ENCODE data around the gene FUT8.

DNA sequence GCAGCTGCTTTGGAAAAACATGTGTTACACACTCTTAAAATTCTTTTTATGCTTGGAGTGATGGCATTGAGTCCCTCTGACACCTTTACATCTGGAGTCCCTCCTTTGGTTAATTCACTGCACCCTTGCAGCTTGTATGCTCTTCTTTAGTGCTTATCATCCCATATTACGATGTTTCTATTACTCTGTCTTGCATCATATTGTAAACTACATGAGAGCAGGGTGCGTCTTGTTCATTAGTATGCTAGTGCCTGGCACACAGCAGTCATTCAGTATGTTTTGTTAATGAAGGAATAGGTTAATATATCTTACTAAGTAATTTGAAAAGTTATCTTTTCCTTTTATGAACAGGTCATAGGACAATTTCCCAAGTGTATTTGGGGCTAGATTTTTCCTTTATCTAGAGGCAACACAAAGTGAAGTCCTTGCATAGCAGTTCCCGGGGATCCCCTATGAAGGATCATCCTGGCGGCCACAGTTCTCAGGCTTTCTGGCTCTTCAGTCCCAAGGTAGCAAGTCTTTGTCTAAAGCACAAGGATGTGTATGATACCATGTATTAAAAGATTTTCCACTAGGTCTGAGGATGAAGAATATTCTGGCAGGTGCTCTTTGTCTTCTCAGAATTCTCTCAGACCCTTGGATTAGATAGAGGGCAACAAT lies 363.8 kb downstream of the FUT8 start:
- no peak for TF ChIP-seq EP300 (IDR thresholded peaks at IDR 0.05; ENCODE audit: borderline replicate concordance in 1 of 2, low read depth in 1 of 2, low read length in 1 of 2)
- TF ChIP-seq, protein P1, sequence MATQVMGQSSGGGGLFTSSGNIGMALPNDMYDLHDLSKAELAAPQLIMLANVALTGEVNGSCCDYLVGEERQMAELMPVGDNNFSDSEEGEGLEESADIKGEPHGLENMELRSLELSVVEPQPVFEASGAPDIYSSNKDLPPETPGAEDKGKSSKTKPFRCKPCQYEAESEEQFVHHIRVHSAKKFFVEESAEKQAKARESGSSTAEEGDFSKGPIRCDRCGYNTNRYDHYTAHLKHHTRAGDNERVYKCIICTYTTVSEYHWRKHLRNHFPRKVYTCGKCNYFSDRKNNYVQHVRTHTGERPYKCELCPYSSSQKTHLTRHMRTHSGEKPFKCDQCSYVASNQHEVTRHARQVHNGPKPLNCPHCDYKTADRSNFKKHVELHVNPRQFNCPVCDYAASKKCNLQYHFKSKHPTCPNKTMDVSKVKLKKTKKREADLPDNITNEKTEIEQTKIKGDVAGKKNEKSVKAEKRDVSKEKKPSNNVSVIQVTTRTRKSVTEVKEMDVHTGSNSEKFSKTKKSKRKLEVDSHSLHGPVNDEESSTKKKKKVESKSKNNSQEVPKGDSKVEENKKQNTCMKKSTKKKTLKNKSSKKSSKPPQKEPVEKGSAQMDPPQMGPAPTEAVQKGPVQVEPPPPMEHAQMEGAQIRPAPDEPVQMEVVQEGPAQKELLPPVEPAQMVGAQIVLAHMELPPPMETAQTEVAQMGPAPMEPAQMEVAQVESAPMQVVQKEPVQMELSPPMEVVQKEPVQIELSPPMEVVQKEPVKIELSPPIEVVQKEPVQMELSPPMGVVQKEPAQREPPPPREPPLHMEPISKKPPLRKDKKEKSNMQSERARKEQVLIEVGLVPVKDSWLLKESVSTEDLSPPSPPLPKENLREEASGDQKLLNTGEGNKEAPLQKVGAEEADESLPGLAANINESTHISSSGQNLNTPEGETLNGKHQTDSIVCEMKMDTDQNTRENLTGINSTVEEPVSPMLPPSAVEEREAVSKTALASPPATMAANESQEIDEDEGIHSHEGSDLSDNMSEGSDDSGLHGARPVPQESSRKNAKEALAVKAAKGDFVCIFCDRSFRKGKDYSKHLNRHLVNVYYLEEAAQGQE (IDR thresholded peaks at IDR 0.05; ENCODE audit: low read depth, low read length), result no peak
- TF ChIP-seq SMC3 (IDR thresholded peaks at IDR 0.05; ENCODE audit: low read depth, low read length), result no peak
- TF ChIP-seq RXRA (IDR thresholded peaks at IDR 0.05; ENCODE audit: borderline replicate concordance, low read depth), result no peak
- no peak for TF ChIP-seq POLR2AphosphoS5 (IDR thresholded peaks at IDR 0.05; ENCODE audit: low read depth, low read length)
- TF ChIP-seq, protein P2, sequence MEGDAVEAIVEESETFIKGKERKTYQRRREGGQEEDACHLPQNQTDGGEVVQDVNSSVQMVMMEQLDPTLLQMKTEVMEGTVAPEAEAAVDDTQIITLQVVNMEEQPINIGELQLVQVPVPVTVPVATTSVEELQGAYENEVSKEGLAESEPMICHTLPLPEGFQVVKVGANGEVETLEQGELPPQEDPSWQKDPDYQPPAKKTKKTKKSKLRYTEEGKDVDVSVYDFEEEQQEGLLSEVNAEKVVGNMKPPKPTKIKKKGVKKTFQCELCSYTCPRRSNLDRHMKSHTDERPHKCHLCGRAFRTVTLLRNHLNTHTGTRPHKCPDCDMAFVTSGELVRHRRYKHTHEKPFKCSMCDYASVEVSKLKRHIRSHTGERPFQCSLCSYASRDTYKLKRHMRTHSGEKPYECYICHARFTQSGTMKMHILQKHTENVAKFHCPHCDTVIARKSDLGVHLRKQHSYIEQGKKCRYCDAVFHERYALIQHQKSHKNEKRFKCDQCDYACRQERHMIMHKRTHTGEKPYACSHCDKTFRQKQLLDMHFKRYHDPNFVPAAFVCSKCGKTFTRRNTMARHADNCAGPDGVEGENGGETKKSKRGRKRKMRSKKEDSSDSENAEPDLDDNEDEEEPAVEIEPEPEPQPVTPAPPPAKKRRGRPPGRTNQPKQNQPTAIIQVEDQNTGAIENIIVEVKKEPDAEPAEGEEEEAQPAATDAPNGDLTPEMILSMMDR (IDR thresholded peaks at IDR 0.05), result no peak
- no peak for TF ChIP-seq YY1 (IDR thresholded peaks at IDR 0.05; ENCODE audit: low read depth)
